B cell (primary cell): ENCODE measurements around the gene PRKCQ. TPM values are rescaled to one million over a fixed set of nuclear protein-coding genes. Genes with fewer than 3 reads are reported as not detected.

Experiments
- ATAC-seq: fragments of 200-7000 bp; cut with Tn5 transposase; one replicate; pipeline ENCODE4 v1.10.0; 2021; ENCODE audit warnings: low read depth, mild to moderate bottlenecking, moderate number of reproducible peaks, moderate library complexity
- CTCF ChIA-PET: fragments of 350-600 bp; sonication (Branson Sonifier 250); formaldehyde crosslinking; loops from one replicate; lab custom pipeline; 2021; ENCODE audit warnings: antibody characterized with exemption, inconsistent platforms; lab: Charles Lee
- POLR2A ChIA-PET: fragments of 350-600 bp; sonication (Branson Sonifier 250); formaldehyde crosslinking; loops from one replicate; lab custom pipeline; 2021; ENCODE audit warnings: antibody characterized with exemption; lab: Charles Lee
- DNase-seq: peaks from one replicate; pipeline ENCODE4 v3.0.0; 2013
- H2AFZ ChIP-seq: 2 replicates; pipeline ENCODE4 v1.6.1; 2012; ENCODE audit warnings: mild to moderate bottlenecking, low read depth, low read length; ENCODE audit not compliant: insufficient read depth, poor library complexity, severe bottlenecking
- H3K27ac ChIP-seq, 2 donors: 1 replicate in 1 of 2; 2 replicates in 1 of 2; pipeline ENCODE4 v1.5.1; 2012 to 2013; ENCODE audit warnings: low read length in 2 of 2, mild to moderate bottlenecking in 2 of 2, moderate library complexity in 1 of 2
- H3K27me3 ChIP-seq, 4 experiments: fragments of 200-600 bp in 1 of 4; sonication (generic) in 1 of 4; replicated peaks in 1 of 4; 1 replicate in 2 of 4; 2 replicates in 2 of 4; pipeline versions ENCODE4 v1.6.1 to v1.7.0; 2013 to 2016; ENCODE audit warnings: low read length in 3 of 4, mild to moderate bottlenecking in 2 of 4, mixed read lengths in 1 of 4, moderate library complexity in 1 of 4; ENCODE audit not compliant: insufficient read depth in 4 of 4, control insufficient read depth in 3 of 4; ENCODE audit errors: control extremely low read depth in 1 of 4
- H3K36me3 ChIP-seq, 2 experiments: replicated peaks in 1 of 2; 1 replicate in 1 of 2; 2 replicates in 1 of 2; pipeline versions ENCODE4 v1.6.1 to v1.7.1; 2013; ENCODE audit warnings: low read length in 1 of 2; ENCODE audit not compliant: insufficient read depth in 2 of 2, control insufficient read depth in 1 of 2; ENCODE audit errors: control extremely low read depth in 1 of 2, extremely low read depth in 1 of 2
- H3K4me1 ChIP-seq, 2 donors: fragments of 200-600 bp in 1 of 2; sonication (generic) in 1 of 2; 1 replicate in 1 of 2; 2 replicates in 1 of 2; pipeline versions ENCODE4 v1.5.1 to v1.6.1; 2013 to 2017; ENCODE audit warnings: low read length in 2 of 2; ENCODE audit not compliant: control insufficient read depth in 2 of 2, insufficient read depth in 2 of 2
- H3K4me2 ChIP-seq: replicated peaks from 2 replicates; pipeline ENCODE3; 2012; ENCODE audit warnings: mild to moderate bottlenecking, low read depth, low read length; ENCODE audit not compliant: poor library complexity, severe bottlenecking
- H3K4me3 ChIP-seq, 5 experiments: fragments of 200-600 bp in 1 of 5; sonication (generic) in 1 of 5; 1 replicate in 3 of 5; 2 replicates in 2 of 5; pipeline versions ENCODE4 v1.5.1 to v1.7.0; 2011 to 2016; ENCODE audit warnings: low read length in 4 of 5, mild to moderate bottlenecking in 4 of 5, low read depth in 2 of 5, control low read depth in 1 of 5, moderate library complexity in 1 of 5; ENCODE audit not compliant: insufficient read depth in 1 of 5; ENCODE audit errors: control extremely low read depth in 1 of 5, extremely low read depth in 1 of 5
- H3K79me2 ChIP-seq: fragments of 200-600 bp; sonication (generic); one replicate; pipeline ENCODE4 v1.6.0; 2016; ENCODE audit warnings: low read length; ENCODE audit not compliant: control insufficient read depth, insufficient read depth
- H3K9ac ChIP-seq: fragments of 200-600 bp; sonication (generic); 2 replicates; pipeline ENCODE4 v1.6.1; 2017; ENCODE audit warnings: mild to moderate bottlenecking, low read length, moderate library complexity
- H3K9me3 ChIP-seq, 3 donors: one replicate each; pipeline versions ENCODE4 v1.6.1 to v1.7.1; 2013; ENCODE audit warnings: low read length in 2 of 3; ENCODE audit not compliant: control insufficient read depth in 2 of 3, insufficient read depth in 1 of 3; ENCODE audit errors: control extremely low read depth in 1 of 3
- H4K20me1 ChIP-seq: 2 replicates; pipeline ENCODE4 v1.6.0; 2012; ENCODE audit warnings: mild to moderate bottlenecking, low read length; ENCODE audit not compliant: insufficient read depth, control insufficient read depth, poor library complexity, severe bottlenecking
- H3K27ac Mint-ChIP-seq: one replicate; pipeline ENCODE4 v1.8.0; 2021; ENCODE audit warnings: mixed read lengths
- H3K27me3 Mint-ChIP-seq: one replicate; pipeline ENCODE4 v1.8.0; 2021; ENCODE audit warnings: mixed read lengths
- H3K4me1 Mint-ChIP-seq: one replicate; pipeline ENCODE4 v1.8.0; 2021; ENCODE audit warnings: mixed read lengths
- H3K4me3 Mint-ChIP-seq: one replicate; pipeline ENCODE4 v1.8.0; 2021; ENCODE audit warnings: mixed read lengths
- H3K9me3 Mint-ChIP-seq: one replicate; pipeline ENCODE4 v1.8.0; 2022; ENCODE audit warnings: mixed read lengths; ENCODE audit not compliant: insufficient read depth
- EZH2 ChIP-seq: IDR thresholded peaks from 2 replicates; pipeline ENCODE4 v1.6.1; 2012; ENCODE audit warnings: borderline replicate concordance, low read depth, mild to moderate bottlenecking, moderate library complexity, low read length; ENCODE audit not compliant: insufficient read depth, poor library complexity, severe bottlenecking
- WGBS: methylation state at CpG from one replicate; pipeline ENCODE4 v1.1.5; 2013; ENCODE audit warnings: missing lambda C conversion rate; ENCODE audit not compliant: insufficient coverage; 5-methylcytosine and 5-hydroxymethylcytosine counted together
- intact Hi-C: fragments of 100-400 bp; cut with micrococcal nuclease; formaldehyde crosslinking; loops from one replicate; pipeline ENCODE4 v1.10.0; 2022
- polyA plus RNA-seq: library from polyadenylated mRNA; depleted of rRNA; stranded (reverse); fragments of >200 nt; gene quantifications from 2 replicates; pipeline ENCODE4 v1.2.3, GENCODE V29; 2012
- total RNA-seq, 2 donors: library from RNA; stranded (reverse); fragments of 120-200 nt in 1 of 2; gene quantifications; 1 replicate in 1 of 2; 2 replicates in 1 of 2; pipeline versions ENCODE4 v1.2.3 to v1.2.4, GENCODE V29; 2013 to 2022
- TF ChIP-seq, protein P1 (sequence below): fragments of 200-600 bp; IDR thresholded peaks from one replicate; pipeline ENCODE4 v1.8.0; 2022; ENCODE audit warnings: antibody characterized with exemption, mild to moderate bottlenecking

The PRKCQ gene
- total and polyA plus RNA-seq, 2 donors (not counting 1 experiment from before 2014, with no cell fraction given): 0.15 to 0.16 TPM

DNA sequence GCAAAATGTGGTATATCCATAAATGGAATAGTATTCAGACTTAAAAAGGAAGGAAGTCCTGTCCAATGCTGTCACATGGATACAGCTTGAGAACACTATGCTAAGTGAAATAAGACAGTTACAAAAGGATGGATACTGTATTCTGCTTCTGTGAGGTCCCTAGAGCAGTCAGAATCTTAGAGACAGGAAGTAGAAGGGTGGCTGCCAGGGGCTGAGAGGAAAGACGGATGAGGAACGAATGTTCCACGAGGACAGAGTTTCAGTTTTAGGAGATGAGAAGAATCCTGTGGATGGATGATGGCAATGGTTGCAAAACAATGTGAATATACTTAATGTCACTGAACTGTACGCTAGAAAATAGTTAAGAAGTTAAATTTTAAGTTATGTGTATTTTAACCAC is 3.8 kb downstream of the PRKCQ start:
- Histone ChIP-seq H3K79me2 (no peaks in the 10 kb centered on the region), H3K9me3 (peaks cover 0 to 4% (median 0%) of the 10 kb centered on the region in 3 donors), H2AFZ (no peak overlapping the region), H3K4me1 (peaks cover 12 to 19% of the 10 kb centered on the region in 2 donors), H3K9ac (no peak overlapping the region), H3K36me3 (no peaks in the 10 kb centered on the region), H3K27me3 (peaks cover 0 to 27% (median 22%) of the 10 kb centered on the region in 4 experiments), H4K20me1 (no peaks in the 10 kb centered on the region), H3K27ac (no peak overlapping the region), H3K4me3 (no peak overlapping the region), H3K4me2 (no peak overlapping the region)
- POLR2A ChIA-PET: no interaction called here
- Mint-ChIP-seq H3K9me3 (no peaks in the 10 kb centered on the region), H3K27ac (no peak overlapping the region), H3K4me1 (peaks cover 13% of the 10 kb centered on the region), H3K4me3 (no peak overlapping the region), H3K27me3 (peaks cover 58% of the 10 kb centered on the region)
- 0% methylated on average over 3 of the region's 4 CpGs for WGBS
- no peak for ATAC-seq
- CTCF ChIA-PET: interaction anchor here (0.9 kb wide), 1 partner anchor 10 kb away, joined by 4 read pairs; no protein-coding TSS in a partner anchor
- intact Hi-C loops: no loop called here
- DNase-seq: no peak
- no peak for TF ChIP-seq EZH2
- TF ChIP-seq, protein P1, sequence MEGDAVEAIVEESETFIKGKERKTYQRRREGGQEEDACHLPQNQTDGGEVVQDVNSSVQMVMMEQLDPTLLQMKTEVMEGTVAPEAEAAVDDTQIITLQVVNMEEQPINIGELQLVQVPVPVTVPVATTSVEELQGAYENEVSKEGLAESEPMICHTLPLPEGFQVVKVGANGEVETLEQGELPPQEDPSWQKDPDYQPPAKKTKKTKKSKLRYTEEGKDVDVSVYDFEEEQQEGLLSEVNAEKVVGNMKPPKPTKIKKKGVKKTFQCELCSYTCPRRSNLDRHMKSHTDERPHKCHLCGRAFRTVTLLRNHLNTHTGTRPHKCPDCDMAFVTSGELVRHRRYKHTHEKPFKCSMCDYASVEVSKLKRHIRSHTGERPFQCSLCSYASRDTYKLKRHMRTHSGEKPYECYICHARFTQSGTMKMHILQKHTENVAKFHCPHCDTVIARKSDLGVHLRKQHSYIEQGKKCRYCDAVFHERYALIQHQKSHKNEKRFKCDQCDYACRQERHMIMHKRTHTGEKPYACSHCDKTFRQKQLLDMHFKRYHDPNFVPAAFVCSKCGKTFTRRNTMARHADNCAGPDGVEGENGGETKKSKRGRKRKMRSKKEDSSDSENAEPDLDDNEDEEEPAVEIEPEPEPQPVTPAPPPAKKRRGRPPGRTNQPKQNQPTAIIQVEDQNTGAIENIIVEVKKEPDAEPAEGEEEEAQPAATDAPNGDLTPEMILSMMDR: no peak

DNA sequence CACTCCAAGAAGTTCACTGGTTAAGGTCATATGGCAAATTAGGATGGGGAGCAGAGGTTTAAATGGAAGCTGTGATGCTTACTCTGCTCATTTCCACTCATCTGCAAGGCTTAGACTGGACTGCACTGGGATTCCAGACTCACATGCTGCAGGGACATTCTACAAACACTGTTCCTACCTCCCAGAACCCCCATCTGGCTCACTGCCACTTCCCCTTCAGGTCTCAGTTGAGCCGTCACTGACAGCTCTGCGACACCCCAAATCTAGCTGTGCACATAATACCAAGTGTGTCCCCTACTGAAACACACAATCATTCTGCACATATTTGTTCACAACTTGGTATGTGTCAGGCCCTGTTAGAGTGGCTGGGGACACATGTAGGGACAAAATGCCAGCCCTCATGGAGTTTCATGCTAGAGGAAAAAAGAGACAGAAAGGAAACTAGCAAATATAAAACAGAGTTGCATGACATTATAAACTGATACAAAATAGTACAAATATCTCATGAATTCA is 5.4 kb downstream of the PRKCQ start:
- POLR2A ChIA-PET: no interaction called here
- Mint-ChIP-seq H3K27ac (no peak overlapping the region), H3K4me3 (no peak overlapping the region), H3K9me3 (no peaks in the 10 kb centered on the region), H3K27me3 (peaks cover 62% of the 10 kb centered on the region), H3K4me1 (peaks cover 7% of the 10 kb centered on the region)
- intact Hi-C loops: no loop called here
- no peak overlapping the region for H2AFZ ChIP-seq
- DNase-seq: no peak
- H3K9me3 ChIP-seq: peaks cover 0 to 2% (median 0%) of the 10 kb centered on the region in 3 donors
- H3K4me2 ChIP-seq: no peak overlapping the region
- no peak for ATAC-seq
- H3K9ac ChIP-seq: no peak overlapping the region
- peaks cover 5 to 10% of the 10 kb centered on the region in 2 donors for H3K4me1 ChIP-seq
- TF ChIP-seq, protein P1: no peak
- TF ChIP-seq EZH2: no peak
- H3K36me3 ChIP-seq: no peaks in the 10 kb centered on the region
- WGBS: 17% methylated on average over 1 of the region's 2 CpGs
- CTCF ChIA-PET: no interaction called here
- H3K79me2 ChIP-seq: no peaks in the 10 kb centered on the region
- H3K27me3 ChIP-seq: peaks cover 0 to 21% (median 18%) of the 10 kb centered on the region in 4 experiments
- no peaks in the 10 kb centered on the region for H4K20me1 ChIP-seq
- H3K4me3 ChIP-seq: no peak overlapping the region
- H3K27ac ChIP-seq: no peak overlapping the region
